Smooth muscle cell (in vitro differentiated cells): ENCODE data around the gene MOCS2. TPM values are rescaled to one million over a fixed set of nuclear protein-coding genes. Genes with fewer than 3 reads are reported as not detected.

ENCODE experiments used
- DNase-seq: peaks from one replicate; lab custom pipeline; 2025; ENCODE audit not compliant: unreplicated experiment; lab: John Stamatoyannopoulos, UW
- H2AFZ ChIP-seq: fragments of 200-600 bp; sonication (generic); 2 replicates; pipeline ENCODE4 v1.6.0; 2016; ENCODE audit warnings: antibody characterized with exemption, low read depth, mild to moderate bottlenecking
- H3F3A ChIP-seq: fragments of 200-600 bp; sonication (generic); 2 replicates; pipeline ENCODE4 v1.6.0; 2017; ENCODE audit warnings: antibody characterized with exemption, low read depth
- H3K27ac ChIP-seq: fragments of 200-600 bp; sonication (generic); 2 replicates; pipeline ENCODE4 v1.5.1; 2016; ENCODE audit warnings: low read depth, mild to moderate bottlenecking
- H3K27me3 ChIP-seq: fragments of 200-600 bp; sonication (generic); 2 replicates; pipeline ENCODE4 v1.6.1; 2016; ENCODE audit warnings: low read depth, mild to moderate bottlenecking
- H3K36me3 ChIP-seq: fragments of 200-600 bp; sonication (generic); 2 replicates; pipeline ENCODE4 v1.5.1; 2016; ENCODE audit warnings: low read depth
- H3K4me1 ChIP-seq: fragments of 200-600 bp; sonication (generic); 2 replicates; pipeline ENCODE4 v1.5.1; 2016; ENCODE audit warnings: low read depth
- H3K4me2 ChIP-seq: fragments of 200-600 bp; sonication (generic); 2 replicates; pipeline ENCODE4 v1.6.0; 2016; ENCODE audit warnings: mild to moderate bottlenecking
- H3K4me3 ChIP-seq: fragments of 200-600 bp; sonication (generic); 2 replicates; pipeline ENCODE4 v1.5.1; 2016; ENCODE audit warnings: mild to moderate bottlenecking
- H3K79me2 ChIP-seq: fragments of 200-600 bp; sonication (generic); 2 replicates; pipeline ENCODE4 v1.6.0; 2016; ENCODE audit warnings: low read depth, mild to moderate bottlenecking
- H3K9ac ChIP-seq: fragments of 200-600 bp; sonication (generic); 2 replicates; pipeline ENCODE4 v1.6.0; 2016; ENCODE audit warnings: low read depth
- H3K9me3 ChIP-seq: fragments of 200-600 bp; sonication (generic); replicated peaks from 2 replicates; pipeline ENCODE4 v1.5.1; 2016; ENCODE audit warnings: low read depth
- H4K20me1 ChIP-seq: fragments of 200-600 bp; sonication (generic); 2 replicates; pipeline ENCODE4 v1.6.0; 2016; ENCODE audit warnings: low read depth
- WGBS: methylation state at CpG from one replicate; pipeline ENCODE4 v1.1.7; 2016; ENCODE audit warnings: low lambda C conversion rate; 5-methylcytosine and 5-hydroxymethylcytosine counted together
- polyA plus RNA-seq: library from polyadenylated mRNA; unstranded; fragments of >200 nt; fragmentation: Nextera tagmentation; extraction: Ambion mirVana; gene quantifications from 2 replicates; pipeline ENCODE4 v1.2.1, GENCODE V29; 2016
- total RNA-seq: library from RNA; depleted of rRNA; stranded (reverse); fragments of >200 nt; gene quantifications from 2 replicates; pipeline ENCODE4 v1.2.3, GENCODE V29; 2014
- TF ChIP-seq, protein P1 (sequence below): fragments of 200-600 bp; sonication (generic); IDR thresholded peaks from 2 replicates; pipeline ENCODE4 v1.5.1; 2017; ENCODE audit warnings: borderline replicate concordance, mild to moderate bottlenecking, antibody characterized with exemption; ENCODE audit not compliant: insufficient read depth, poor library complexity, severe bottlenecking

Gene MOCS2
- total and polyA plus RNA-seq, 2 experiments from 2014 or later: 44.8 to 56.3 TPM

DNA sequence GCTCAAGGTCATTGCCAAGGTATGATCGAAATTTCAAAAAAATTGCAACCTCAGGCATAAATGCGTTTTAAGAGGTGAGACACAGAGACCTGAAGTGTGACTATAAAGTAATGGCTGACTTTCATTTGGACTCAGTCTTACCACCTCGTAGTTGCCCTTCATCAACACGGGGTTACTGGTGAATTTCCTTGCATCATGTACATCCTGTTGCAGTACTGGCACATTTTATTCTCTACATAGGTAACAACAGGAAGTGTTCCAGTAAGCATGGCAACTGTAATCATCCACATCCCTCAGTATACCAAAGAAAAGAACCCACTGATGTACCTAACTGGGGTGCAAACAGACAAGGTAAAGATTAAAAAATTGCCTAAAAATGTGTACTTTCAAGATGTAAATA lies 29.3 kb downstream of the MOCS2 start:
- Histone ChIP-seq H3K4me1 (no peaks in the 10 kb centered on the region), H3K79me2 (no peaks in the 10 kb centered on the region), H3K4me2 (no peak overlapping the region), H3K9me3 (no peaks in the 10 kb centered on the region), H3K4me3 (no peak overlapping the region), H2AFZ (no peak overlapping the region), H3K27ac (no peak overlapping the region), H3K27me3 (no peaks in the 10 kb centered on the region), H3F3A (no peaks in the 10 kb centered on the region), H3K9ac (no peak overlapping the region), H4K20me1 (no peaks in the 10 kb centered on the region), H3K36me3 (no peaks in the 10 kb centered on the region)
- no peak for DNase-seq
- TF ChIP-seq, protein P1, sequence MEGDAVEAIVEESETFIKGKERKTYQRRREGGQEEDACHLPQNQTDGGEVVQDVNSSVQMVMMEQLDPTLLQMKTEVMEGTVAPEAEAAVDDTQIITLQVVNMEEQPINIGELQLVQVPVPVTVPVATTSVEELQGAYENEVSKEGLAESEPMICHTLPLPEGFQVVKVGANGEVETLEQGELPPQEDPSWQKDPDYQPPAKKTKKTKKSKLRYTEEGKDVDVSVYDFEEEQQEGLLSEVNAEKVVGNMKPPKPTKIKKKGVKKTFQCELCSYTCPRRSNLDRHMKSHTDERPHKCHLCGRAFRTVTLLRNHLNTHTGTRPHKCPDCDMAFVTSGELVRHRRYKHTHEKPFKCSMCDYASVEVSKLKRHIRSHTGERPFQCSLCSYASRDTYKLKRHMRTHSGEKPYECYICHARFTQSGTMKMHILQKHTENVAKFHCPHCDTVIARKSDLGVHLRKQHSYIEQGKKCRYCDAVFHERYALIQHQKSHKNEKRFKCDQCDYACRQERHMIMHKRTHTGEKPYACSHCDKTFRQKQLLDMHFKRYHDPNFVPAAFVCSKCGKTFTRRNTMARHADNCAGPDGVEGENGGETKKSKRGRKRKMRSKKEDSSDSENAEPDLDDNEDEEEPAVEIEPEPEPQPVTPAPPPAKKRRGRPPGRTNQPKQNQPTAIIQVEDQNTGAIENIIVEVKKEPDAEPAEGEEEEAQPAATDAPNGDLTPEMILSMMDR: no peak
- WGBS: 96% methylated on average over 4 of the region's 4 CpGs

DNA sequence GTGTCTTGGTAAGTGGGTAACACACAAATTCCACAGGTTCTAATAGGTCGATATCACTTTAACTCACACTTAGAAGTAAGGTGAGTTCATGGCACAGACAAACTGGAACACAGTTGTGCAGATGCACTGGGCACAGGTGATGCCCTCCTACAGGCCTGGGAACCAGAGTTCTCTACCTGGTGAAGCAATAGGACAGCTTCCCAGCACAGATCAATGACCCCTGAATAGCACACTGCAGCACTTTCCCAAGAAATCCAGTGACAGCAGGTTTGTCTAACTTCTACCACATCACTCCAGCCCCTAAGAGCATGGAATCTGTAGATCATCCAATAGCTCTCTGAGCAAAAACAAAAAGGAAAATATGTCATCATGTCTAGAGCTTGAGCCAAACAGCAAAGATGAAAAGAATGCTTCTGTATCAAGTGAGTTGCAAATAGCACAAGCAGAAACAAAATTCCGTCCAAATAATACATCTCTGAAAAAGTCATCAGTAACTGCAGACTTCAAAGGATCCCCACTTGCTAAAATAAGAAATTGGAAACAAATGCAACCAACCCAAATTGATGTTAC lies 33.5 kb downstream of the MOCS2 start:
- no peaks in the 10 kb centered on the region for H3K36me3 ChIP-seq
- no peak for DNase-seq
- no peak overlapping the region for H3K27ac ChIP-seq
- no peak overlapping the region for H2AFZ ChIP-seq
- H3K4me1 ChIP-seq: no peaks in the 10 kb centered on the region
- H3K9me3 ChIP-seq: no peaks in the 10 kb centered on the region
- WGBS: 95% methylated on average over 2 of the region's 2 CpGs
- no peaks in the 10 kb centered on the region for H3F3A ChIP-seq
- H3K9ac ChIP-seq: no peak overlapping the region
- no peaks in the 10 kb centered on the region for H3K79me2 ChIP-seq
- TF ChIP-seq, protein P1: no peak
- no peaks in the 10 kb centered on the region for H3K27me3 ChIP-seq
- no peak overlapping the region for H3K4me2 ChIP-seq
- no peak overlapping the region for H3K4me3 ChIP-seq
- H4K20me1 ChIP-seq: no peaks in the 10 kb centered on the region

DNA sequence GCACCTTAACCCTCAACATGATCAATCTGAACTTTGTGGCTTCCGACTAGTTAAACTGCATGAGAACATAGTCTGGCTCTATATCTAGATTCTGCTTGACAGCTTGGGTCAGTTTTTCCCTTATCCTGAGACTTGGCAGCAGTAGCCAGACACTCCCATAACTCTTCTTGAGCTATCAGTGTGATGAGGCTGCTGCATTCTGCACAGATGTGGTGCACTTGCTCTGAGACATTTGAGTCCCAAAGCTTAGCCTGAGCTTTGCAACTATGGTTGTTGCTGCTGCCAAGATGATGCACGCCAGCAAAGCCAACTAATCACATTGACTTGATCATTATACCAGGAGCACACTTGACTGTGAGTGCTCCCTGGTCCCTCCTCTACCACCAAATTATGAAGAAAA lies 36.2 kb downstream of the MOCS2 start:
- no peaks in the 10 kb centered on the region for H4K20me1 ChIP-seq
- 79% methylated on average over 2 of the region's 2 CpGs for WGBS
- H3K79me2 ChIP-seq: no peaks in the 10 kb centered on the region
- H2AFZ ChIP-seq: no peak overlapping the region
- H3K27me3 ChIP-seq: no peaks in the 10 kb centered on the region
- H3K36me3 ChIP-seq: no peaks in the 10 kb centered on the region
- H3K9ac ChIP-seq: no peak overlapping the region
- H3K4me3 ChIP-seq: no peak overlapping the region
- H3K4me1 ChIP-seq: no peaks in the 10 kb centered on the region
- no peak overlapping the region for H3K4me2 ChIP-seq
- H3K27ac ChIP-seq: no peak overlapping the region
- H3K9me3 ChIP-seq: no peaks in the 10 kb centered on the region
- no peaks in the 10 kb centered on the region for H3F3A ChIP-seq
- no peak for DNase-seq
- TF ChIP-seq, protein P1: no peak

DNA sequence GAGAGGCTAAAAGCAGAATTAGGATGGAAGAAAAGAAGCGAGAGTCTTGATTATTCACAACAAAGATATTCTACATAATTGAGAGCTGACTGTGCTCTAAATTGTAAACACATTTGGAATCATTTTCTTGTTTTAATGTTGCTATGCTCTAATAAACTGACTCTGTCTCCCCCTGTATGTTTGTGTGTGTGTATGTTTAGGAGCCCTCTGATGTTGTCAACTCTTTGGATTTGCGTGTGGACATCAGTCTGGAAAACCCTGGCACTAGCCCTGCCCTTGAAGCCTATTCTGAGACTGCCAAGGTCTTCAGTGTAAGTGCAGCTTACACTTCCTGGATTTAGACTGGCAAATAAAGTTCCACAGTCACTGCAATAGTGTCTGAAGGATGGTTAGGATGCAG lies 37.8 kb downstream of the MOCS2 start:
- H3K4me1 ChIP-seq: no peaks in the 10 kb centered on the region
- H3F3A ChIP-seq: no peaks in the 10 kb centered on the region
- TF ChIP-seq, protein P1: no peak
- no peak overlapping the region for H3K9ac ChIP-seq
- no peaks in the 10 kb centered on the region for H3K27me3 ChIP-seq
- H3K4me3 ChIP-seq: no peak overlapping the region
- WGBS: 26% methylated on average over 2 of the region's 2 CpGs
- H3K36me3 ChIP-seq: no peaks in the 10 kb centered on the region
- no peaks in the 10 kb centered on the region for H3K9me3 ChIP-seq
- peak overlapping the region; percentile 44 for H2AFZ ChIP-seq
- H3K27ac ChIP-seq: peak overlapping the region; percentile 66
- H4K20me1 ChIP-seq: no peaks in the 10 kb centered on the region
- no peak overlapping the region for H3K4me2 ChIP-seq
- no peaks in the 10 kb centered on the region for H3K79me2 ChIP-seq
- no peak for DNase-seq
